ENCODE data around the gene TTC31.
"Not testable (repeated sequence)": the region's sequence is repeated elsewhere in the genome, so short reads cannot be mapped to it uniquely, and the experiment has no call there.

TTC31 gene

GRCh38 chr2:74481961-74482800, 700 bp upstream of the TTC31 start:
- no peak for DNase-seq (ENCODE audit: low read depth, low spot score)
- ChIA-PET POLR2A (interaction anchor here (0.8 to 3.1 kb wide), 17 partner anchors 9 to 107 kb away, joined by 3 to 10 read pairs (median 5); partner anchors contain the start of genes AUP1, HTRA2, INO80B and LBX2), CTCF (interaction anchor here (1.0 to 15.3 kb wide), 21 partner anchors 9 to 147 kb away, joined by 3 to 401 read pairs (median 9); partner anchors contain the start of genes AUP1, HTRA2, INO80B and LBX2)
- no peak for TF ChIP-seq CTCF (IDR thresholded peaks at IDR 0.05; ENCODE audit: insufficient read depth, low read length, missing control alignments)
- peak overlapping the region; percentile 99 for H3K4me3 ChIP-seq (ENCODE audit: low read depth, low read length)

GRCh38 chr2:74483675-74484164, 839 bp downstream of the TTC31 start:
- DNase-seq (ENCODE audit: low read depth, low spot score) = not testable (repeated sequence)
- H3K4me3 ChIP-seq (ENCODE audit: low read depth, low read length) = peak overlapping the region; percentile 99
- POLR2A ChIA-PET = interaction anchor here (1.2 to 3.1 kb wide), 4 partner anchors 17 to 104 kb away, joined by 3 to 10 read pairs (median 6); partner anchors contain the start of genes AUP1 and HTRA2
- CTCF ChIA-PET = interaction anchor here (0.6 to 15.3 kb wide), 18 partner anchors 9 to 154 kb away, joined by 3 to 401 read pairs (median 10); partner anchors contain the start of genes AUP1, HTRA2, INO80B and LBX2

- CTCF ChIA-PET = interaction anchor here (0.9 to 15.3 kb wide), 2 partner anchors 98 to 235 kb away, joined by 3 to 401 read pairs; no protein-coding TSS in a partner anchor
Measured at GRCh38 chr2:74486141-74486540, 3.3 kb downstream of the TTC31 start.

GRCh38 chr2:74488643-74489481, 6.0 kb downstream of the TTC31 start:
- DNase-seq (ENCODE audit: low read depth, low spot score) = no peak
- POLR2A ChIA-PET = interaction anchor here (0.7 to 1.1 kb wide), 3 partner anchors 8 to 88 kb away, joined by 3 read pairs; no protein-coding TSS in a partner anchor
- CTCF ChIA-PET = interaction anchor here (0.6 to 15.3 kb wide), 7 partner anchors 10 to 97 kb away, joined by 3 to 401 read pairs (median 4); partner anchors contain the start of gene PCGF1
- no peak overlapping the region for H3K4me3 ChIP-seq (ENCODE audit: low read depth, low read length)
- no peak for TF ChIP-seq CTCF (IDR thresholded peaks at IDR 0.05; ENCODE audit: insufficient read depth, low read length, missing control alignments)

More at GRCh38 chr2:74486141-74486540, 3.3 kb downstream of the TTC31 start:
- TF ChIP-seq CTCF (IDR thresholded peaks at IDR 0.05; ENCODE audit: insufficient read depth, low read length, missing control alignments) = no peak
- no peak overlapping the region for H3K4me3 ChIP-seq (ENCODE audit: low read depth, low read length)
- no peak for DNase-seq (ENCODE audit: low read depth, low spot score)
- POLR2A ChIA-PET = no interaction called here

- POLR2A ChIA-PET = interaction anchor here (1.1 kb wide), 1 partner anchor 9 kb away, joined by 3 read pairs; no protein-coding TSS in a partner anchor
- H3K4me3 ChIP-seq (ENCODE audit: low read depth, low read length) = no peak overlapping the region
- DNase-seq (ENCODE audit: low read depth, low spot score) = no peak
- no peak for TF ChIP-seq CTCF (IDR thresholded peaks at IDR 0.05; ENCODE audit: insufficient read depth, low read length, missing control alignments)
- CTCF ChIA-PET = interaction anchor here (0.8 to 15.3 kb wide), 5 partner anchors 9 to 98 kb away, joined by 3 to 401 read pairs (median 3); no protein-coding TSS in a partner anchor
Measured at GRCh38 chr2:74489906-74490305, 7.0 kb downstream of the TTC31 start.

All from AG04449 (cell line).